Endothelial cell of umbilical vein (primary cell): ENCODE data around the gene DLX1.

ENCODE experiments used
- CTCF ChIP-seq, 2 donors: IDR thresholded peaks; 1 replicate in 1 of 2; 2 replicates in 1 of 2; pipeline ENCODE4 v1.5.1; 2011; ENCODE audit warnings: low read length in 2 of 2, mild to moderate bottlenecking in 2 of 2, moderate library complexity in 2 of 2, control low read depth in 1 of 2, inconsistent platforms in 1 of 2, low read depth in 1 of 2; ENCODE audit not compliant: insufficient read depth in 1 of 2; ENCODE audit errors: extremely low read depth in 1 of 2
- EZH2 ChIP-seq: IDR thresholded peaks from 2 replicates; pipeline ENCODE4 v1.6.1; 2012; ENCODE audit warnings: borderline replicate concordance, low read depth, mild to moderate bottlenecking, moderate library complexity, low read length, inconsistent platforms; ENCODE audit not compliant: severe bottlenecking
- FOS ChIP-seq: IDR thresholded peaks from 2 replicates; pipeline ENCODE4 v1.6.1; 2011; ENCODE audit warnings: mild to moderate bottlenecking, low read length, moderate library complexity, borderline replicate concordance; ENCODE audit not compliant: insufficient read depth
- GATA2 ChIP-seq: IDR thresholded peaks from 2 replicates; pipeline ENCODE4 v1.7.0; 2011; ENCODE audit warnings: low read depth, mild to moderate bottlenecking, moderate library complexity, mixed read lengths, low read length; ENCODE audit not compliant: insufficient read length, insufficient read depth
- JUN ChIP-seq: IDR thresholded peaks from 2 replicates; pipeline ENCODE4 v1.6.1; 2011; ENCODE audit warnings: borderline replicate concordance, low read depth; ENCODE audit not compliant: insufficient read length, insufficient read depth
- MAX ChIP-seq: IDR thresholded peaks from 2 replicates; pipeline ENCODE4 v1.6.1; 2011; ENCODE audit not compliant: insufficient read depth, insufficient read length
- MYC ChIP-seq: IDR thresholded peaks from one replicate; pipeline ENCODE4 v1.6.1; 2011; ENCODE audit warnings: mild to moderate bottlenecking, low read depth, low read length
- POLR2A ChIP-seq: IDR thresholded peaks from 2 replicates; pipeline ENCODE4 v1.6.1; 2012; ENCODE audit warnings: low read depth, mild to moderate bottlenecking, control low read depth, low read length
- POLR2AphosphoS5 ChIP-seq: IDR thresholded peaks from 2 replicates; pipeline ENCODE4 v1.6.1; 2012; ENCODE audit warnings: low read depth, mild to moderate bottlenecking, control low read depth, low read length, moderate library complexity; ENCODE audit not compliant: insufficient read depth

GRCh38 chr2:172072303-172072702, 13.0 kb upstream of the DLX1 start:
- TF ChIP-seq CTCF (IDR thresholded peaks at IDR 0.05; ENCODE audit: extremely low read depth in 1 of 2, insufficient read depth in 1 of 2, low read depth in 1 of 2, low read length in 2 of 2) (no peak), POLR2A (no peak), JUN (no peak), GATA2 (no peak), POLR2AphosphoS5 (no peak), EZH2 (no peak), MAX (no peak), FOS (no peak), MYC (no peak)
